ENCODE data around the gene ZSCAN4. TPM values are rescaled to one million over a fixed set of nuclear protein-coding genes. Genes with fewer than 3 reads are reported as not detected.
A peak's percentile ranks its signal among the peaks of the same experiment; 100 is the strongest.

Gene ZSCAN4
- total RNA-seq, 3 donors from 2014 or later, result not detected

GRCh38 chr19:57656346-57656745 is 12.4 kb upstream of the ZSCAN4 start:
- DNase-seq (no peak), ATAC-seq (no peak)
- no peak overlapping the region for H3K4me3 Mint-ChIP-seq
- peaks cover 5% of the 10 kb centered on the region for H3K4me1 Mint-ChIP-seq (ENCODE audit: low read depth)
- peaks cover 50% of the 10 kb centered on the region for H3K9me3 Mint-ChIP-seq
- peaks cover 2% of the 10 kb centered on the region for H3K36me3 Mint-ChIP-seq (ENCODE audit: insufficient read depth)
- peaks cover 37% of the 10 kb centered on the region for H3K27me3 Mint-ChIP-seq (ENCODE audit: low read depth)

GRCh38 chr19:57664269-57665127 is 4.2 kb upstream of the ZSCAN4 start:
- peak overlapping the region; percentile 67 for H3K4me3 Mint-ChIP-seq
- H3K4me1 Mint-ChIP-seq (ENCODE audit: low read depth), result peaks cover 3% of the 10 kb centered on the region
- no peaks in the 10 kb centered on the region for H3K36me3 Mint-ChIP-seq (ENCODE audit: insufficient read depth)
- peaks cover 47% of the 10 kb centered on the region for H3K27me3 Mint-ChIP-seq (ENCODE audit: low read depth)
- ATAC-seq (peak; percentile 61 to 63), DNase-seq (no peak)
- H3K9me3 Mint-ChIP-seq, result peaks cover 8% of the 10 kb centered on the region

DNA sequence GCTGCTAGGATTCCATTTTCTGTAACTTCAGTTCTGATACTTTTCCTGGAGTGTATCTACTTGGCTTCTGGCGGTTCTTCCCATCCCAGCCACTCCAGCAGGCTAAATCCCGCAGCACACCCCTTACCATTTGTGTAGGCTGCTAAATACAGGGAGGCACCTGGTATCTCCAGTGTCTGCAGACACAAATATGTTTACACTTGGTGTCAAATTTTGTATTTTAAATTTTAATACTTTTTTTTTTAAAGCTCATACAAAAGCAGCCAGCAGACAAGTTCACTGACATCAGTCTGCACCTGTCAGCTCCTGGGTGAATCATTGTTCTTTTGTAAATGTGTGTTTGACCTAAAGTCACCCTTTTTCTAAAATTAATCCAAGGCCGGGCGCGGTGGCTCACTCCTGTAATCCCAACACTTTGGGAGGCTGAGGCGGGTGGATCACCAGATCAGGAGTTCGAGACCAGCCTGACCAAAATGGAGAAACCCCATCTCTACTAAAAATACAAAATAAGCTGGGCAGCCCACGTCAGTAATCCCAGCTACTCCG is 3.4 kb upstream of the ZSCAN4 start:
- H3K36me3 Mint-ChIP-seq (ENCODE audit: insufficient read depth), result no peaks in the 10 kb centered on the region
- H3K4me3 Mint-ChIP-seq, result peak overlapping the region; percentile 31
- H3K27me3 Mint-ChIP-seq (ENCODE audit: low read depth), result peaks cover 48% of the 10 kb centered on the region
- ATAC-seq (no peak), DNase-seq (no peak)
- H3K4me1 Mint-ChIP-seq (ENCODE audit: low read depth), result peaks cover 3% of the 10 kb centered on the region
- H3K9me3 Mint-ChIP-seq, result peaks cover 6% of the 10 kb centered on the region

GRCh38 chr19:57667228-57667627 is 1.5 kb upstream of the ZSCAN4 start:
- peaks cover 12% of the 10 kb centered on the region for H3K9me3 Mint-ChIP-seq
- no peak overlapping the region for H3K4me3 Mint-ChIP-seq
- ATAC-seq, result no peak
- H3K4me1 Mint-ChIP-seq (ENCODE audit: low read depth), result peaks cover 3% of the 10 kb centered on the region
- no peaks in the 10 kb centered on the region for H3K36me3 Mint-ChIP-seq (ENCODE audit: insufficient read depth)
- DNase-seq, result no peak
- H3K27me3 Mint-ChIP-seq (ENCODE audit: low read depth), result peaks cover 49% of the 10 kb centered on the region

- DNase-seq (no peak), ATAC-seq (no peak)
- H3K4me3 Mint-ChIP-seq, result no peak overlapping the region
- H3K36me3 Mint-ChIP-seq (ENCODE audit: insufficient read depth), result no peaks in the 10 kb centered on the region
- H3K4me1 Mint-ChIP-seq (ENCODE audit: low read depth), result no peaks in the 10 kb centered on the region
- H3K27me3 Mint-ChIP-seq (ENCODE audit: low read depth), result peaks cover 38% of the 10 kb centered on the region
- H3K9me3 Mint-ChIP-seq, result peaks cover 15% of the 10 kb centered on the region
These were observed 2.6 kb downstream of the ZSCAN4 start for GRCh38 chr19:57671124-57671895.

- DNase-seq (no peak), ATAC-seq (no peak)
- peaks cover 13% of the 10 kb centered on the region for H3K9me3 Mint-ChIP-seq
- H3K27me3 Mint-ChIP-seq (ENCODE audit: low read depth), result peaks cover 37% of the 10 kb centered on the region
- H3K4me1 Mint-ChIP-seq (ENCODE audit: low read depth), result no peaks in the 10 kb centered on the region
- no peak overlapping the region for H3K4me3 Mint-ChIP-seq
- H3K36me3 Mint-ChIP-seq (ENCODE audit: insufficient read depth), result no peaks in the 10 kb centered on the region
These were observed 3.7 kb downstream of the ZSCAN4 start for GRCh38 chr19:57672466-57672865.

DNA sequence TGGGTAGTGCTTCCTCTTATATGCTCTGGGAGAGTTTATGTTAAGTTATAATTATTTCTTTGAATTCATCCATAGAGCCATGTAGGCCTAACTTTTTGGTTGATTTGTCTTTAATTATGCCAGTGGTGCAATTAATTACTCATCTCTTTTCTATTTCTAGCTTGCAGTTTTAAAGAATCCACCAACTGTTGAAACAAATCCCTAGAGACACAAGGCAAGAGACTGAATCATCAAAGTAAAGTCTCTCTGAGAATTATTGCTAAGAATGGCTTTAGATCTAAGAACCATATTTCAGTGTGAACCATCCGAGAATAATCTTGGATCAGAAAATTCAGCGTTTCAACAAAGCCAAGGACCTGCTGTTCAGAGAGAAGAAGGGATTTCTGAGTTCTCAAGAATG is 7.1 kb downstream of the ZSCAN4 start:
- Mint-ChIP-seq H3K4me1 (ENCODE audit: low read depth) (no peaks in the 10 kb centered on the region), H3K36me3 (ENCODE audit: insufficient read depth) (no peaks in the 10 kb centered on the region), H3K27me3 (ENCODE audit: low read depth) (peaks cover 27% of the 10 kb centered on the region), H3K9me3 (peaks cover 15% of the 10 kb centered on the region), H3K4me3 (no peak overlapping the region)
- ATAC-seq (no peak), DNase-seq (no peak)

GRCh38 chr19:57682226-57682766 is 13.6 kb downstream of the ZSCAN4 start:
- Mint-ChIP-seq H3K4me1 (ENCODE audit: low read depth) (peaks cover 37% of the 10 kb centered on the region), H3K36me3 (ENCODE audit: insufficient read depth) (peaks cover 56% of the 10 kb centered on the region), H3K27me3 (ENCODE audit: low read depth) (no peaks in the 10 kb centered on the region), H3K4me3 (peak overlapping the region; percentile 97), H3K9me3 (peaks cover 51% of the 10 kb centered on the region)
- ATAC-seq, result no peak
- no peak for DNase-seq

GRCh38 chr19:57686727-57687126 is 18.0 kb downstream of the ZSCAN4 start:
- no peak for ATAC-seq
- DNase-seq, result no peak
- no peaks in the 10 kb centered on the region for H3K27me3 Mint-ChIP-seq (ENCODE audit: low read depth)

DNA sequence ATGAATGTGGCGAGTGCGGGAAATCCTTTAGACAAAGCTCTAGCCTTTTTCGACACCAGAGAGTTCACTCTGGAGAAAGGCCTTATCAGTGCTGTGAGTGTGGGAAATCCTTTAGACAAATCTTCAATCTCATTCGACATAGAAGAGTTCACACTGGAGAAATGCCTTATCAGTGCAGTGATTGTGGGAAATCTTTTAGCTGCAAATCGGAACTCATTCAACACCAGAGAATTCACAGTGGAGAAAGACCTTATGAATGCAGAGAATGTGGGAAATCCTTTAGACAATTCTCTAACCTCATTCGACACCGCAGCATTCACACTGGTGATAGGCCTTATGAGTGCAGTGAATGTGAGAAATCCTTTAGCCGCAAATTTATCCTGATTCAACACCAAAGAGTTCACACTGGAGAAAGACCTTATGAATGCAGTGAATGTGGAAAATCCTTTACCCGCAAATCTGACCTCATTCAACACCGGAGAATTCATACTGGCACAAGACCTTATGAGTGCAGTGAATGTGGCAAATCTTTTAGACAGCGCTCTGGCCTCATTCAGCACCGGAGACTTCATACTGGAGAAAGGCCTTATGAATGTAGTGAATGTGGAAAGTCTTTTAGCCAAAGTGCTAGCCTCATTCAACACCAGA is 18.8 kb downstream of the ZSCAN4 start:
- Mint-ChIP-seq H3K4me3 (no peak overlapping the region), H3K36me3 (ENCODE audit: insufficient read depth) (peaks cover 78% of the 10 kb centered on the region), H3K27me3 (ENCODE audit: low read depth) (no peaks in the 10 kb centered on the region), H3K9me3 (peaks cover 61% of the 10 kb centered on the region), H3K4me1 (ENCODE audit: low read depth) (peaks cover 26% of the 10 kb centered on the region)
- no peak for DNase-seq
- no peak for ATAC-seq

More at GRCh38 chr19:57686727-57687126, 18.0 kb downstream of the ZSCAN4 start:
- H3K36me3 Mint-ChIP-seq (ENCODE audit: insufficient read depth), result peaks cover 84% of the 10 kb centered on the region
- no peak overlapping the region for H3K4me3 Mint-ChIP-seq
- H3K4me1 Mint-ChIP-seq (ENCODE audit: low read depth), result peaks cover 33% of the 10 kb centered on the region
- peaks cover 65% of the 10 kb centered on the region for H3K9me3 Mint-ChIP-seq

DNA sequence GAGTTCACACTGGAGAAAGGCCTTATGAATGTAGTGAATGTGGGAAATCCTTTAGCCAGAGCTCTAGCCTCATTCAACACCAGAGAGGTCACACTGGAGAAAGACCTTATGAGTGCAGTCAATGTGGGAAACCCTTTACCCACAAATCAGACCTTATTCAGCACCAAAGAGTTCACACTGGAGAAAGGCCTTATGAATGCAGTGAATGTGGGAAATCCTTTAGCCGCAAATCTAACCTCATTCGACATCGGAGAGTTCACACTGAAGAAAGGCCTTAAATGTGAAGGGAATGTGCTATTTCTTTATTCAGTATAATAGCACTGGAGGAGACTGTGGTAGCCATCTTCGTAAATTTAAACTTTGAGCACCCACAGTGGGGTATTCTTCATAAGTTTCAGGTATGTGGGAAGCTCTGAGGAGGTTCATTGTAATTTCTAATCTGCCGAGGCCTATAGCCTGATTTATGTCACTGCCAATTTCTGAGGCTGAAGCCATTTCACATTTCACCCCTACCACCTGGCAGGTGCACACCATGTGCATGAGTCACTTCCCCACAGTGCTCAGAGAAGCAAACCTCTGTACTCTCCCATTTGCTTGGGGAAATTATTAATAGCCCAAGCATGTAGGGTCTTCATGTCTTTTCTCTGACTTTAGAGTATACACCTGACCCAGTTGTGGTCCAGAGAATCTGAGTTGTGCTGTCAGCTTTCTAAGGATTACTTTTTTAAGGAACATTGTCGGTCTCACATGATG is 19.5 kb downstream of the ZSCAN4 start:
- ATAC-seq, result no peak
- Mint-ChIP-seq H3K4me3 (no peak overlapping the region), H3K9me3 (peaks cover 60% of the 10 kb centered on the region), H3K36me3 (ENCODE audit: insufficient read depth) (peaks cover 76% of the 10 kb centered on the region), H3K27me3 (ENCODE audit: low read depth) (no peaks in the 10 kb centered on the region), H3K4me1 (ENCODE audit: low read depth) (peaks cover 19% of the 10 kb centered on the region)
- DNase-seq, result no peak

DNA sequence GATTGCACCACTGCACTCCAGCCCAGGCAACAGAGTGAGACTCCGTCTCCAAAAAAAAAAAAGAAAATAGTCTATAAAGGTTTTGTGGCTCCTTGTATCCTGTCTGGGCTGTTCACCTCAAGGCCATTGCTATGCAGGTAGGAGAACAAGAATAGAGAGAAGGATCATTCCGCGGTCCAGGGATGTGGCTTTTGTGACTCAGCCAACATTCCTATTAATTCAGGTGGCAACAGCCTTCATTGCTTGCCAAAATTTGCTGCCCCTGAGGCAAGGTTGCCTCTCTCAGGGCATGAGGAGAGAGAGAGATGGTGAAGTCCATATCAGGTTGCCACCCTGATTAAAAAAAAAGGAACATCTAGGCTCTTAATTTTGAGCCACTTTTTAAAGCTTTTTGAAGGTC is 21.0 kb downstream of the ZSCAN4 start:
- peaks cover 69% of the 10 kb centered on the region for H3K36me3 Mint-ChIP-seq (ENCODE audit: insufficient read depth)
- ATAC-seq (no peak), DNase-seq (no peak)
- peaks cover 3% of the 10 kb centered on the region for H3K4me1 Mint-ChIP-seq (ENCODE audit: low read depth)
- no peak overlapping the region for H3K4me3 Mint-ChIP-seq
- H3K27me3 Mint-ChIP-seq (ENCODE audit: low read depth), result no peaks in the 10 kb centered on the region
- peaks cover 58% of the 10 kb centered on the region for H3K9me3 Mint-ChIP-seq

DNA sequence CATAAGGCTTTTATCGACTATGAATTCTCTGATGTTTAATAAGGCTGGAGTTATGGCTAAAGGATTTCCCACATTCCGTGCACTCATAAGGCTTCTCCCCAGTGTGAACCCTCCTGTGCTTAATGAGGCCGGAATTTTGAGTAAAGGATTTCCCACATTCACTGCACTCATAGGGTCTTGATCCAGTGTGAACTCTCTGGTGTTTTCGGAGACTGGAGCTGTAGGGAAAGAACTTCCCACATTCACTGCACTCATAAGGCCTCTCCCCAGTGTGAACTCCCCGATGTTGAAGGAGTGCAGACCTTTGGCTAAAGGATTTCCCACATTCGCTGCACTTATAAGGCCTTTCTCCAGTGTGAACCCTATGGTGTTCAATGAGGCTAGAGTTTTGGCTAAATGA is 32.9 kb downstream of the ZSCAN4 start:
- Mint-ChIP-seq H3K36me3 (ENCODE audit: insufficient read depth) (peaks cover 72% of the 10 kb centered on the region), H3K9me3 (peaks cover 71% of the 10 kb centered on the region), H3K4me3 (no peak overlapping the region), H3K4me1 (ENCODE audit: low read depth) (peaks cover 4% of the 10 kb centered on the region), H3K27me3 (ENCODE audit: low read depth) (no peaks in the 10 kb centered on the region)
- no peak for ATAC-seq
- DNase-seq, result no peak
